ENCODE data around the gene MTHFD2L.

Gene MTHFD2L

DNA sequence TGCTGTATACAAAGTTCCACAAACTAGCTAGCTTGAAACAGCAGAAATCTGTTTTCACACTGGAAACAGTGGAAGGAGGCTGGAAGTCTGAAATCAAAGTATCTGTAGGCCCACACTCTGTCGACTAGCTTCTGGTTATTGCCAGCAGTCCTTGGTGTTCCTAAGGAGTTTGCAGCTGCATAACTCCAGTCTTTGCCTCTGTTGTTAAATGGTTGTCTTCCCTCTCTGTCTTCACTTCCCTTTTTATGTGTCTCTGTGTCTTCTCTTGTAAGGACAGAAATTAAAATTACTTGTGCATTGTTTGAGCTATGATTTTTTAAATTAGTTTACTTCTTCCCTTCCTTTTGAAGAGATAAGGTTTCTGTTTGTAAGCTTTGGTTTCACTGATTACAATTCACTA lies 8.2 kb downstream of the MTHFD2L start:
- H3K27me3 ChIP-seq (ENCODE audit: control insufficient read depth, insufficient read depth, low read length): no peaks in the 10 kb centered on the region
- H3K27ac ChIP-seq (ENCODE audit: low read length): no peak overlapping the region
- H3K4me1 ChIP-seq (ENCODE audit: control insufficient read depth, insufficient read depth, low read length): no peaks in the 10 kb centered on the region
- H3K4me3 ChIP-seq (ENCODE audit: low read length): no peak overlapping the region
- no peaks in the 10 kb centered on the region for H3K9me3 ChIP-seq (ENCODE audit: control insufficient read depth, insufficient read depth, low read length)
- no peaks in the 10 kb centered on the region for H3K36me3 ChIP-seq (ENCODE audit: control insufficient read depth, insufficient read depth, low read length)
- no CpG with 5 or more reads among the region's 1 CpG for WGBS (ENCODE audit: insufficient coverage, insufficient read length)
- DNase-seq (ENCODE audit: low read depth, low spot score): no peak

- DNase-seq (ENCODE audit: low read depth, low spot score): no peak
- no peaks in the 10 kb centered on the region for H3K36me3 ChIP-seq (ENCODE audit: control insufficient read depth, insufficient read depth, low read length)
- no peaks in the 10 kb centered on the region for H3K9me3 ChIP-seq (ENCODE audit: control insufficient read depth, insufficient read depth, low read length)
- H3K4me1 ChIP-seq (ENCODE audit: control insufficient read depth, insufficient read depth, low read length): no peaks in the 10 kb centered on the region
- no peaks in the 10 kb centered on the region for H3K27me3 ChIP-seq (ENCODE audit: control insufficient read depth, insufficient read depth, low read length)
- H3K27ac ChIP-seq (ENCODE audit: low read length): no peak overlapping the region
- H3K4me3 ChIP-seq (ENCODE audit: low read length): no peak overlapping the region
- WGBS (ENCODE audit: insufficient coverage, insufficient read length): no CpG with 5 or more reads among the region's 1 CpG
Measured at GRCh38 chr4:74166818-74167217, 8.9 kb downstream of the MTHFD2L start.

DNA sequence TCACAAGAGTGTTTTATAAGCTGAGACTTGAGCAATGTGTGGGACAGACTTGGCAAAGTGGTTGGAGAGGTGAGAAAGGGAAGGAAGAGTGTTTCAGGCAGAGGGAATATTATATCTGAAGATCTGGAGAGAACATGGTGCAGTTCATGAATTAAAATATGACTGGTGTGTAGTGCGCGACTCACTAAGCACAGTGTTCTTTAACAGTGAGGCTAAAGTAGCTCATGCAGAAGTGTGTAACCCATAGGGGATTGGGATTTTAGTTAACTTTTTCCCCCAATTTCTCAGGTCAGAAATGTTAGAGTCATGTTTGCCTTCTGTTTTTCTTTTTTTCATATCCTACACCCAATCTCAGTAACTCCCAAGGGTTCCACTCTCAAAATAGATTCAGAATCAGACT lies 9.7 kb downstream of the MTHFD2L start:
- H3K4me1 ChIP-seq (ENCODE audit: control insufficient read depth, insufficient read depth, low read length): no peaks in the 10 kb centered on the region
- no peaks in the 10 kb centered on the region for H3K27me3 ChIP-seq (ENCODE audit: control insufficient read depth, insufficient read depth, low read length)
- no peak for DNase-seq (ENCODE audit: low read depth, low spot score)
- H3K4me3 ChIP-seq (ENCODE audit: low read length): no peak overlapping the region
- no CpG with 5 or more reads among the region's 2 CpGs for WGBS (ENCODE audit: insufficient coverage, insufficient read length)
- H3K9me3 ChIP-seq (ENCODE audit: control insufficient read depth, insufficient read depth, low read length): no peaks in the 10 kb centered on the region
- H3K27ac ChIP-seq (ENCODE audit: low read length): no peak overlapping the region
- no peaks in the 10 kb centered on the region for H3K36me3 ChIP-seq (ENCODE audit: control insufficient read depth, insufficient read depth, low read length)

DNA sequence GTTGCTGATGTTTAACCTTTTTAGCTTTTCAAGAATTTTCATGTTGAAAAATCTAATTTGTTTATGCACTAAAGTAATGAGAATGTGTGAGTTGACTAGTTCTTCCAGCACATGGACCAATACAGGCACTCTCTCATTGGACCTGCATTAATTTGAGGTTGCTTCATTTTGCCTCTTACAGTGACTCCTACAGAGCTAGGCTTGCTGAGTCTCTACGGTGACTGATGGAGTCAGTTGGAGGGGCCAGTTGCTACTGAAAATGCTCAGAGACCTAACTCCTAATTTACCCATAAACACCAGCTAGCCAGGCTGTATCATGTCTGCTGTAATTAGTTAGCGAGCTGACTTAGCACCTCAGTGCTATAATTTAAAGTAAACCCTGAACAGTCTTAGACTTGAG lies 10.9 kb downstream of the MTHFD2L start:
- no peaks in the 10 kb centered on the region for H3K9me3 ChIP-seq (ENCODE audit: control insufficient read depth, insufficient read depth, low read length)
- H3K27me3 ChIP-seq (ENCODE audit: control insufficient read depth, insufficient read depth, low read length): no peaks in the 10 kb centered on the region
- no peak for DNase-seq (ENCODE audit: low read depth, low spot score)
- no peaks in the 10 kb centered on the region for H3K36me3 ChIP-seq (ENCODE audit: control insufficient read depth, insufficient read depth, low read length)
- WGBS (ENCODE audit: insufficient coverage, insufficient read length): no CpG with 5 or more reads among the region's 2 CpGs
- no peaks in the 10 kb centered on the region for H3K4me1 ChIP-seq (ENCODE audit: control insufficient read depth, insufficient read depth, low read length)
- H3K27ac ChIP-seq (ENCODE audit: low read length): no peak overlapping the region
- H3K4me3 ChIP-seq (ENCODE audit: low read length): no peak overlapping the region

DNA sequence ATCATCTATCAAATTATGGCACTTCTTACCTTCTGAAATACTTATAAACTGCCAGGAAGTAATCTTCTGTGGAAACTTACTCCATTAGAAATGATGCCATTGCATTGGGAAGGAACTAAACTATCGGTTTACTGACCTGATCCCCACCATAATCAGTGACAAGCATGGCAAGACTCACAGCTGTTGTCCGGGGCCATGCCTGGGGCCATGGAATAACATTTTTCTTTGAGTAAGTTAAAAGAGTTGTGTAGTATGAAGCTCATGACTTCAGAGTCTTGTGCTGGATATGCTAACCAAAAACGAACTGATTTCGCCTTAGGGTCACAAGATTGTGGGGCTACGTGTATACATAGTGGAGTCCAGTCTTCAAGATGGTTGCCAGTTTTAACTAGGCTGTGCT lies 15.4 kb downstream of the MTHFD2L start:
- H3K4me1 ChIP-seq (ENCODE audit: control insufficient read depth, insufficient read depth, low read length): no peaks in the 10 kb centered on the region
- no CpG with 5 or more reads among the region's 5 CpGs for WGBS (ENCODE audit: insufficient coverage, insufficient read length)
- no peak overlapping the region for H3K27ac ChIP-seq (ENCODE audit: low read length)
- H3K27me3 ChIP-seq (ENCODE audit: control insufficient read depth, insufficient read depth, low read length): no peaks in the 10 kb centered on the region
- no peaks in the 10 kb centered on the region for H3K36me3 ChIP-seq (ENCODE audit: control insufficient read depth, insufficient read depth, low read length)
- no peak overlapping the region for H3K4me3 ChIP-seq (ENCODE audit: low read length)
- no peak for DNase-seq (ENCODE audit: low read depth, low spot score)
- H3K9me3 ChIP-seq (ENCODE audit: control insufficient read depth, insufficient read depth, low read length): no peaks in the 10 kb centered on the region

GRCh38 chr4:74174421-74174820 lies 16.5 kb downstream of the MTHFD2L start:
- no peak overlapping the region for H3K27ac ChIP-seq (ENCODE audit: low read length)
- no peaks in the 10 kb centered on the region for H3K4me1 ChIP-seq (ENCODE audit: control insufficient read depth, insufficient read depth, low read length)
- no peak overlapping the region for H3K4me3 ChIP-seq (ENCODE audit: low read length)
- no peaks in the 10 kb centered on the region for H3K9me3 ChIP-seq (ENCODE audit: control insufficient read depth, insufficient read depth, low read length)
- H3K27me3 ChIP-seq (ENCODE audit: control insufficient read depth, insufficient read depth, low read length): no peaks in the 10 kb centered on the region
- H3K36me3 ChIP-seq (ENCODE audit: control insufficient read depth, insufficient read depth, low read length): no peaks in the 10 kb centered on the region
- no CpG with 5 or more reads among the region's 2 CpGs for WGBS (ENCODE audit: insufficient coverage, insufficient read length)
- DNase-seq (ENCODE audit: low read depth, low spot score): no peak

DNA sequence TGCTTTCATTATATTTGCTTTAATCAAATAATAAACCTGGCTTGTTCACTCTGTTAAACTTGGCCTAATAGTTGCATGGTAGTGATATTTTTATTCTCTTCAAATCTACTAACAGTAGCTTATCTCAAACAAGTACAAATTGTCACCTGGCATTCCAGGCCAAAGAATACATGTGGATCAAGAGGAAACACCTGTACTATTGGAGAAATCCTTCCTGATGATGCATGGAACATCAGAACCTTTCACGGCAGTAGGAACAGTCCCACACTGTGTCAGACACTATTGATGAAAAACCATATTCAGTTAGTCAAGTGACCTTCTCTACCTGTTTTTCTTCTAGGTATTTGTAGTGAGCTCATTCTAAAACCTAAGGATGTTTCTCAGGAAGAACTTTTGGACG lies 17.0 kb downstream of the MTHFD2L start:
- Histone ChIP-seq H3K4me1 (ENCODE audit: control insufficient read depth, insufficient read depth, low read length) (no peaks in the 10 kb centered on the region), H3K27me3 (ENCODE audit: control insufficient read depth, insufficient read depth, low read length) (no peaks in the 10 kb centered on the region), H3K4me3 (ENCODE audit: low read length) (no peak overlapping the region), H3K36me3 (ENCODE audit: control insufficient read depth, insufficient read depth, low read length) (no peaks in the 10 kb centered on the region), H3K27ac (ENCODE audit: low read length) (no peak overlapping the region), H3K9me3 (ENCODE audit: control insufficient read depth, insufficient read depth, low read length) (no peaks in the 10 kb centered on the region)
- no peak for DNase-seq (ENCODE audit: low read depth, low spot score)
- no CpG with 5 or more reads among the region's 2 CpGs for WGBS (ENCODE audit: insufficient coverage, insufficient read length)

DNA sequence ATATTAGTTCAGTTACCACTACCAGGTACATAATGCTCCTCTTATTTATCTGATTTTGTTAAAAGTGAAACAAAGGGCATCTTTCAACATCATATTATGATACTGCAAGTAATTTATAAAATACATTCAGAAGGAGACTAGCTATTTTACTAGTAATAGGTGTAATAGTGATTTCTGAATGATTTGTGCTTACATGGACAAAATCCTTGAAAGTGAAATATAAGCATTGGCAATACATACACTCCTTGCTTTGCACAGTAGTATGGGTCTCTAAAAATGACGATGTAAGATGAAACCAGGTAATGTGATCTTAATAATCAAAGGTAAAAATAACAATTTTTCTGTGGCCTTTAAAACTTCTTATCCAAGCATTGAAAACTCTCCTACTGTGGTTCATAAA lies 17.5 kb downstream of the MTHFD2L start:
- no CpG with 5 or more reads among the region's 1 CpG for WGBS (ENCODE audit: insufficient coverage, insufficient read length)
- Histone ChIP-seq H3K4me1 (ENCODE audit: control insufficient read depth, insufficient read depth, low read length) (no peaks in the 10 kb centered on the region), H3K36me3 (ENCODE audit: control insufficient read depth, insufficient read depth, low read length) (no peaks in the 10 kb centered on the region), H3K4me3 (ENCODE audit: low read length) (no peak overlapping the region), H3K27ac (ENCODE audit: low read length) (no peak overlapping the region), H3K27me3 (ENCODE audit: control insufficient read depth, insufficient read depth, low read length) (no peaks in the 10 kb centered on the region), H3K9me3 (ENCODE audit: control insufficient read depth, insufficient read depth, low read length) (no peaks in the 10 kb centered on the region)
- no peak for DNase-seq (ENCODE audit: low read depth, low spot score)

DNA sequence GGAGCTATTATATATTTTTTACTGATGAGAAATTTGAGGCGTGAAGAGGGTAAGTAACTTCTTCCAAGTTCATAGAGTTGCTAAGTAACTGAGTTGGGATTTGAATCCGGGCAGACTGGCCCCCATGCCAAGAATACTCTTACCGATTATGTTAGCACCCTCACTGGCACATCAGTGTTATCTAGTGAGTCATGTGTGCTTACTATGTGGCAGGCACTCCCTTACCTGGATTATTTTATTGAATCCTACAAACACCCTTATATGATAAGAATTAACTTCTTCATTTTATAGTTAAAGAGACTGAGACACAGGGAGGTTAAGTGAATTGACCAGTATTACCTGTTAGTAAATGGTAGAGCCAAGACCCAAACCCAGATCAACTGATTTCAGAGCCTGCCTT lies 20.9 kb downstream of the MTHFD2L start:
- no CpG with 5 or more reads among the region's 3 CpGs for WGBS (ENCODE audit: insufficient coverage, insufficient read length)
- H3K4me1 ChIP-seq (ENCODE audit: control insufficient read depth, insufficient read depth, low read length): no peaks in the 10 kb centered on the region
- H3K27me3 ChIP-seq (ENCODE audit: control insufficient read depth, insufficient read depth, low read length): no peaks in the 10 kb centered on the region
- no peak for DNase-seq (ENCODE audit: low read depth, low spot score)
- no peak overlapping the region for H3K27ac ChIP-seq (ENCODE audit: low read length)
- H3K4me3 ChIP-seq (ENCODE audit: low read length): no peak overlapping the region
- no peaks in the 10 kb centered on the region for H3K9me3 ChIP-seq (ENCODE audit: control insufficient read depth, insufficient read depth, low read length)
- no peaks in the 10 kb centered on the region for H3K36me3 ChIP-seq (ENCODE audit: control insufficient read depth, insufficient read depth, low read length)

DNA sequence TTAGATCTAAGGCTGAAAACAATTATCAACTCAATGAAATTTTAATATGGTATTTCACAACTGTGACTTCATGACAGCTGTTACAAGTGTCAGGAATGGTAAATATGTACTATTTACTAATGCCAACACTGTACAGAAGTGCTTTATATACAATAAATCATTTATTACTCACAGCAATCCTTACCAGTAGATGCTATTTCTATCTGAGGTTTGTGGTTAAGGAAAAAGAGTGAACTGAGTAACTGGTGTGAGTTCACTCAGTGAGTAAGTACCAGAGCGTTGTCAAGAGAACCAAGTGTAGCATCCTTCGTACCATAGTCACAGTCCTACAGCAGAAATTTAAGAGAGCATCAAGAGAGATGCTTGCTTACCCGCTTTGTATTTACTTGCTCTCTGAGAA lies 23.3 kb downstream of the MTHFD2L start:
- Histone ChIP-seq H3K4me1 (ENCODE audit: control insufficient read depth, insufficient read depth, low read length) (no peaks in the 10 kb centered on the region), H3K4me3 (ENCODE audit: low read length) (no peak overlapping the region), H3K27ac (ENCODE audit: low read length) (no peak overlapping the region), H3K9me3 (ENCODE audit: control insufficient read depth, insufficient read depth, low read length) (no peaks in the 10 kb centered on the region), H3K36me3 (ENCODE audit: control insufficient read depth, insufficient read depth, low read length) (no peaks in the 10 kb centered on the region), H3K27me3 (ENCODE audit: control insufficient read depth, insufficient read depth, low read length) (no peaks in the 10 kb centered on the region)
- no CpG with 5 or more reads among the region's 3 CpGs for WGBS (ENCODE audit: insufficient coverage, insufficient read length)
- no peak for DNase-seq (ENCODE audit: low read depth, low spot score)

DNA sequence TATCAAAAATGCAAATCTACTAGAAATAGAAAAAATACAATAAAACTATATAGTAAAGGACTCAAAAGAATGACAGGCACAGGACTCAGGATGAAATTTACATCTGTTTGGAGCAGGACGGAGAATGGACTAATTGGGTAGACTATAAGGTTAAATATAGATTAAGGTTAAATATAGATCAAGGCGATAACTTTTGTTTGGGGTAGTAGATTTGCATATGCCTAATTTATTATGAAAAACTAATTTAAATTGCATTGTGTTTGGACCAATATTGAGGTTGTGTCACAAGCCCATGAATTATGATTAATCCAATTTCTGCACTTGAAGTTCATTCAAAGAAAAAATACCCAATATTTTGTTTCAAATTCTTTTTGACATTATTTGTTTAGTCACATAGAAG lies 31.0 kb downstream of the MTHFD2L start:
- 100% methylated on average over 2 of the region's 2 CpGs for WGBS (ENCODE audit: insufficient coverage, insufficient read length)
- Histone ChIP-seq H3K27ac (ENCODE audit: low read length) (no peak overlapping the region), H3K27me3 (ENCODE audit: control insufficient read depth, insufficient read depth, low read length) (no peaks in the 10 kb centered on the region), H3K36me3 (ENCODE audit: control insufficient read depth, insufficient read depth, low read length) (no peaks in the 10 kb centered on the region), H3K9me3 (ENCODE audit: control insufficient read depth, insufficient read depth, low read length) (no peaks in the 10 kb centered on the region), H3K4me3 (ENCODE audit: low read length) (no peak overlapping the region), H3K4me1 (ENCODE audit: control insufficient read depth, insufficient read depth, low read length) (no peaks in the 10 kb centered on the region)
- DNase-seq (ENCODE audit: low read depth, low spot score): no peak

All from iPS DF 6.9 (cell line).